A549 (cell line): ENCODE data around the gene UBTD2.

Experiments used
- CEBPB ChIP-seq, 2 experiments: fragments of >200 bp in 1 of 2; sonication (Bioruptor Twin) in 1 of 2; formaldehyde crosslinking in 1 of 2; IDR thresholded peaks; 2 replicates each; pipeline ENCODE4 v1.6.1; 2012 to 2016
- HDAC2 ChIP-seq: fragments of 200-600 bp; sonication (generic); IDR thresholded peaks from 2 replicates; pipeline ENCODE4 v1.6.1; 2016
- TF ChIP-seq, protein P1 (sequence below): IDR thresholded peaks from 2 replicates; pipeline ENCODE4 v1.6.1; 2012; ENCODE audit warnings: low read depth, borderline replicate concordance
- TF ChIP-seq, protein P2 (sequence below): fragments of >200 bp; sonication (Bioruptor Twin); formaldehyde crosslinking; IDR thresholded peaks from 3 replicates; pipeline ENCODE4 v1.5.1; 2016
- TF ChIP-seq, protein P3 (sequence below): IDR thresholded peaks from 2 replicates; pipeline ENCODE4 v1.6.1; 2012
- TF ChIP-seq, protein P4 (sequence below): fragments of 450-650 bp; IDR thresholded peaks from 2 replicates; pipeline ENCODE4 v1.6.1; 2014; ENCODE audit warnings: antibody characterized with exemption

DNA sequence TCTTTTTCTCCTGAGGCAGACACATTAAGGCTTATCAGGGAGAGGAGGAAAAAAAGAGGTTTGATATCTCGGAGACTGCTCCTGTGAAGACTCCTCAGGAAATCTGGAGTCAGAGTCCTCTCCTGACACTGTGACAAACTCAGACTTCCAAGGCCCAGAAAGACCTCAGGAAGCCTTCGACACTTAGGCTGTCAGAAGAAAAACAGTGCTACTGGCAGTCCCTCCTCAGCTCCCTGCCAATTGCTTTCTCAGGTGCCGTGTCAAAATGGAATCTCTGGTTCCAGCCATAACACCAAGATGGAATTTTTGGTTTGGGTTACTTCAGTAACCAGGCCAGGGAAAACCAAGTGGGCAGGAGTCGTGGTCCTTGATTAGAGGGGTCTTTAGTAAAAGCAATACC, 99.7 kb downstream of the UBTD2 start:
- TF ChIP-seq, protein P1, sequence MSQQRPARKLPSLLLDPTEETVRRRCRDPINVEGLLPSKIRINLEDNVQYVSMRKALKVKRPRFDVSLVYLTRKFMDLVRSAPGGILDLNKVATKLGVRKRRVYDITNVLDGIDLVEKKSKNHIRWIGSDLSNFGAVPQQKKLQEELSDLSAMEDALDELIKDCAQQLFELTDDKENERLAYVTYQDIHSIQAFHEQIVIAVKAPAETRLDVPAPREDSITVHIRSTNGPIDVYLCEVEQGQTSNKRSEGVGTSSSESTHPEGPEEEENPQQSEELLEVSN: no peak
- TF ChIP-seq, protein P2, sequence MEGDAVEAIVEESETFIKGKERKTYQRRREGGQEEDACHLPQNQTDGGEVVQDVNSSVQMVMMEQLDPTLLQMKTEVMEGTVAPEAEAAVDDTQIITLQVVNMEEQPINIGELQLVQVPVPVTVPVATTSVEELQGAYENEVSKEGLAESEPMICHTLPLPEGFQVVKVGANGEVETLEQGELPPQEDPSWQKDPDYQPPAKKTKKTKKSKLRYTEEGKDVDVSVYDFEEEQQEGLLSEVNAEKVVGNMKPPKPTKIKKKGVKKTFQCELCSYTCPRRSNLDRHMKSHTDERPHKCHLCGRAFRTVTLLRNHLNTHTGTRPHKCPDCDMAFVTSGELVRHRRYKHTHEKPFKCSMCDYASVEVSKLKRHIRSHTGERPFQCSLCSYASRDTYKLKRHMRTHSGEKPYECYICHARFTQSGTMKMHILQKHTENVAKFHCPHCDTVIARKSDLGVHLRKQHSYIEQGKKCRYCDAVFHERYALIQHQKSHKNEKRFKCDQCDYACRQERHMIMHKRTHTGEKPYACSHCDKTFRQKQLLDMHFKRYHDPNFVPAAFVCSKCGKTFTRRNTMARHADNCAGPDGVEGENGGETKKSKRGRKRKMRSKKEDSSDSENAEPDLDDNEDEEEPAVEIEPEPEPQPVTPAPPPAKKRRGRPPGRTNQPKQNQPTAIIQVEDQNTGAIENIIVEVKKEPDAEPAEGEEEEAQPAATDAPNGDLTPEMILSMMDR: no peak
- TF ChIP-seq CEBPB (IDR thresholded peaks at IDR 0.05) (no peak), HDAC2 (no peak)
- TF ChIP-seq, protein P3, sequence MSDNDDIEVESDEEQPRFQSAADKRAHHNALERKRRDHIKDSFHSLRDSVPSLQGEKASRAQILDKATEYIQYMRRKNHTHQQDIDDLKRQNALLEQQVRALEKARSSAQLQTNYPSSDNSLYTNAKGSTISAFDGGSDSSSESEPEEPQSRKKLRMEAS: no peak
- TF ChIP-seq, protein P4, sequence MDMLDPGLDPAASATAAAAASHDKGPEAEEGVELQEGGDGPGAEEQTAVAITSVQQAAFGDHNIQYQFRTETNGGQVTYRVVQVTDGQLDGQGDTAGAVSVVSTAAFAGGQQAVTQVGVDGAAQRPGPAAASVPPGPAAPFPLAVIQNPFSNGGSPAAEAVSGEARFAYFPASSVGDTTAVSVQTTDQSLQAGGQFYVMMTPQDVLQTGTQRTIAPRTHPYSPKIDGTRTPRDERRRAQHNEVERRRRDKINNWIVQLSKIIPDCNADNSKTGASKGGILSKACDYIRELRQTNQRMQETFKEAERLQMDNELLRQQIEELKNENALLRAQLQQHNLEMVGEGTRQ: no peak
